ENCODE data around the gene EFCAB11. TPM values are rescaled to one million over a fixed set of nuclear protein-coding genes. Genes with fewer than 3 reads are reported as not detected.

Gene EFCAB11
- total and polyA plus RNA-seq, 2 donors (not counting 3 experiments of a cell fraction or from before 2014, with no cell fraction given) = 2.8 to 6.3 TPM

- Histone ChIP-seq H3K9me3 (replicated peaks; ENCODE audit: control insufficient read depth, insufficient read depth, low read length) (no peaks in the 10 kb centered on the region), H3K27me3 (ENCODE audit: control insufficient read depth in 2 of 2, insufficient read depth in 2 of 2, low read length in 2 of 2) (no peaks in the 10 kb centered on the region), H3K36me3 (ENCODE audit: control insufficient read depth in 2 of 2, extremely low read depth in 1 of 2, insufficient read depth in 2 of 2, low read length in 2 of 2) (no peaks in the 10 kb centered on the region), H2AFZ (ENCODE audit: low read depth, low read length) (no peak overlapping the region), H3K9ac (replicated peaks; ENCODE audit: extremely low read depth, insufficient read depth, low read length) (no peak overlapping the region), H3K4me1 (ENCODE audit: control insufficient read depth, extremely low read depth, insufficient read depth, low read length) (no peaks in the 10 kb centered on the region), H3K4me3 (replicated peaks in 1 of 3; ENCODE audit: insufficient read depth in 1 of 3, low read depth in 1 of 3, low read length in 3 of 3) (no peak overlapping the region), H3K27ac (ENCODE audit: insufficient read depth, low read depth, low read length) (no peak overlapping the region), H4K20me1 (replicated peaks; ENCODE audit: control insufficient read depth, extremely low read depth, insufficient read depth, low read length) (no peaks in the 10 kb centered on the region), H3K79me2 (ENCODE audit: control insufficient read depth, insufficient read depth, low read length) (no peaks in the 10 kb centered on the region), H3K9me1 (replicated peaks; ENCODE audit: control insufficient read depth, extremely low read depth, insufficient read depth, low read length) (no peaks in the 10 kb centered on the region), H3K4me2 (ENCODE audit: insufficient read depth, low read length) (no peak overlapping the region)
- BruUV-seq (replicated peaks) = no TSS peak
- TF ChIP-seq POLR2AphosphoS5 (IDR thresholded peaks at IDR 0.05; ENCODE audit: insufficient read depth, low read depth, low read length) (no peak), MYC (IDR thresholded peaks at IDR 0.05; ENCODE audit: low read depth, low read length) (no peak), EZH2 (IDR thresholded peaks at IDR 0.05; ENCODE audit: borderline replicate concordance, low read depth, low read length, severe bottlenecking) (no peak), POLR2A (IDR thresholded peaks at IDR 0.05; ENCODE audit: low read depth, low read length) (no peak), CTCF (IDR thresholded peaks at IDR 0.05; ENCODE audit: extremely low read depth in 1 of 2, insufficient read depth in 1 of 2, low read depth in 1 of 2, low read length in 2 of 2) (no peak), MAX (IDR thresholded peaks at IDR 0.05; ENCODE audit: insufficient read depth, insufficient read length) (no peak), GATA2 (IDR thresholded peaks at IDR 0.05; ENCODE audit: insufficient read depth, insufficient read length, low read depth, low read length) (no peak), FOS (IDR thresholded peaks at IDR 0.05; ENCODE audit: borderline replicate concordance, insufficient read depth, low read length) (no peak), JUN (IDR thresholded peaks at IDR 0.05; ENCODE audit: borderline replicate concordance, insufficient read depth, insufficient read length, low read depth) (no peak)
- no peak for FAIRE-seq
- ChIA-PET CTCF (no interaction called here), POLR2A (no interaction called here)
- intact Hi-C loops (cut with micrococcal nuclease) = no loop called here
- dilution Hi-C loops (cut with MboI; ENCODE audit: extremely low pct_ligation_motif_present, low sequenced_read_pairs) = no loop called here
- DNase-seq (ENCODE audit: low read depth, low spot score) = no peak
Observed at GRCh38 chr14:89798212-89798773, 156.2 kb downstream of the EFCAB11 start.

All from endothelial cell of umbilical vein (primary cell).